Umbilical cord (tissue), 2 donors: ENCODE measurements around the gene SLC44A4. TPM values are rescaled to one million over a fixed set of nuclear protein-coding genes. Genes with fewer than 3 reads are reported as not detected.
A peak's percentile ranks its signal among the peaks of the same experiment; 100 is the strongest.
"Not testable (repeated sequence)": the region's sequence is repeated elsewhere in the genome, so short reads cannot be mapped to it uniquely, and the experiment has no call there.

Source experiments
- DNase-seq: peaks from one replicate; pipeline ENCODE4 v3.0.0-alpha.2; 2015; ENCODE audit warnings: low spot score
- total RNA-seq: library from RNA; depleted of rRNA; stranded (reverse); fragments of >200 nt; gene quantifications from one replicate; pipeline ENCODE4 v1.2.3, GENCODE V29; 2014; ENCODE audit warnings: low replicate concordance; ENCODE audit not compliant: insufficient read depth

SLC44A4 gene
- total RNA-seq, 1 donor from 2014 or later = 0.96 TPM

DNA sequence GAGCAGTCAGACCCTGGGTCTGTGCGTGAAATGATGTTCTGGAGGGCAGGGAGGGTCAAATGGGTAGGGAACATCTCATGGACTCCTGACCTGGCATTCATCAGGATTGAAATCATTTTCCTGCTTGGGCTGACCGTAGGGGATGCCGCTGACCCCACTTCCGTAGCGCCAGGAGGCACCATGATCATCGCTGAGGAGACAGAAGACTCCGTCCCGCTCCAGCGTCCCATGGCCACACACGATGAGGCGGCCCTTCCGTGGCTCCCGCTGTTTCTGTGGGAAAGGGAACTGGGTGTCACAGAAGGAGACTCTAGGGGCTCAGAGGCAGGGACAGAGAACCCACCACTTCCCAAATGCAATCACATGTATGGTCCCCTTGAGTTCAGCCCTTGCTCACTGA lies 18.4 kb downstream of the SLC44A4 start:
- no peak for DNase-seq

GRCh38 chr6:31859923-31860322 lies 18.9 kb downstream of the SLC44A4 start:
- DNase-seq = no peak

DNA sequence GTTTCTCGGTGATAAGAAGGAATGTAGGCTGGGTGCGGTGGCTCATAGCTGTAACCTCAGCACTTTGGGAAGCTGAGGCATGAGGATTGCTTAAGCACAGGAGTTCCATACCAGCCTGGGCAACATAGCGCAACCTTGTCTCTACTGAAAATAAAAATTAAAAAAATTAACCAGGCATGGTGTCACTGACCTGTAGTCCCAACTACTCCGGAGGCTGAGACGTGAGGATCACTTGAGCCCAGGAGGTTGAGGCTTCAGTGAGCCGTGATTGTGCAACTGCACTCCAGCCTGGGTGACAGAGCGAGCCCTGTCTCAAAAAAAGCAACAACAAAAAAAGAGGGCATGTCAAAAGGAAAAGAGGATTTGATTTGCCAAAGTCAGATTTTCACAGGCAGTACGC lies 20.1 kb downstream of the SLC44A4 start:
- no peak for DNase-seq

DNA sequence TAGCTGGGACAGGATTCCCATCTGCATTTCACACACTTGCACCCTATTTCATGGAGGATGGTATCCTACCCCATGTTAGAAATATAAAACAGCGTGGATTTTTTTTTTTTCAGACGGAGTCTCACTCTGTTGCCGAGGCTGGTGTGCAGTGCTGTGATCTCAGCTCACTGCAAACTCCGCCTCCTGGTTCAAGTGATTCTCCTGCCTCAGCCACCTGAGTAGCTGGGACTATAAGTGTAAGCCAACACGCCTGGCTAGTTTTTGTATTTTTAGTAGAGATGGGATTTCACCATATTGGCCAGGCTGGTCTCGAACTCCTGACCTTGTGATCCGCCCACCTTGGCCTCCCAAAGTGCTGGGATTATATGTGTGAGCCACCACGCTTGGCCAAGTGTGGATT lies 21.0 kb downstream of the SLC44A4 start:
- not testable (repeated sequence) for DNase-seq

GRCh38 chr6:31851980-31852718 lies 26.6 kb downstream of the SLC44A4 start:
- not testable (repeated sequence) for DNase-seq

DNA sequence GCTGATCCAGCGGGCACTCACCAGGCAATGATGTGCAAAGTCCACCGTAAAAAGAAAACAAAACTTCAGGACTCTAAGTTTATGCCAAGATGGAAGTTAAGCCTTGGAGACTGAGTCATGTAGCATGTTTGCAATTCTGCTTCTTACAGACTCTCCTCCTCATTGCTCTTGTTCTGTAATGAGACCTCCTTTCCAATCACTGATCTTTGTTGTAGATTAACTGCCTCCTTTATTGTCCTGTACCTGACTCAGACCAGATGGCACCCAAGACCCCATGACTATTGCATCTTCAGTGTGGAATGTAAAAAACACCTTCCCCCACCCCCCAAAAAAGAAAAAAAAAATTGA lies 27.3 kb downstream of the SLC44A4 start:
- DNase-seq = no peak

- no peak for DNase-seq
These were observed 27.9 kb downstream of the SLC44A4 start for GRCh38 chr6:31850765-31851484.

DNA sequence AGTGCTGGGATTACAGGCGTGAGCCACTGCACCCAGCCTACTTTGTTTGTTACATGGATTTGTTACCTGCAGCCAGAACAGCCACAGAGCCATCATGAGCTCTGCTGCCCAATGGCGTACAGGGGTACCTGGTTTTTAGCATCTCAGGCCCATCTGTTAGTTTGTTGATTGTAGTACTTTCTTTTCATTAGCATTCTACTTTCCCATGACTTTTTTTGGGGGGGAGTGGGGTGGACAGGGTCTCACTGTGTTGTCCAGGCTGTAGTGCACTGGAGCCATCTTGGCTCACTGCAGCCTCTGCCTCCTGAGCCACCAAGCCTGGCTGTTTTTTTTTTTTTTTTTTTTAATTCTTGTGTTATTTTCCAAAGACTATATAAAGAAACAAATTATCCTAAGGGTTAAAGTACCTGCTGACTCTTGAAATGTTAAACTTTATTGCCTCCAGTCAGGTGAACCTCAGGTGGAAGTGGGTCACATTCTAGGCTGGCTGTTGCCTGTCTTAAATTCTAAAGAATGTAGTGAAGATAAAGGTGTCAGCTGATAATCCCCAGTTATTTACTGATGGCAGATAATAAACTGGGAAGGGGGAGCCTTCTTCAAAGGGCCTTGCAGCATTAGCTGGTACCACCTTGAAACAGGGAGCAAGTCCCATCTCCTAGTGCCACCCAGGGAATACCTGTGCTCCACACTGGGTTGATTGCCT lies 31.4 kb downstream of the SLC44A4 start:
- no peak for DNase-seq

GRCh38 chr6:31844507-31844906 lies 34.3 kb downstream of the SLC44A4 start:
- DNase-seq = no peak

GRCh38 chr6:31842053-31842452 lies 36.7 kb downstream of the SLC44A4 start:
- no peak for DNase-seq

DNA sequence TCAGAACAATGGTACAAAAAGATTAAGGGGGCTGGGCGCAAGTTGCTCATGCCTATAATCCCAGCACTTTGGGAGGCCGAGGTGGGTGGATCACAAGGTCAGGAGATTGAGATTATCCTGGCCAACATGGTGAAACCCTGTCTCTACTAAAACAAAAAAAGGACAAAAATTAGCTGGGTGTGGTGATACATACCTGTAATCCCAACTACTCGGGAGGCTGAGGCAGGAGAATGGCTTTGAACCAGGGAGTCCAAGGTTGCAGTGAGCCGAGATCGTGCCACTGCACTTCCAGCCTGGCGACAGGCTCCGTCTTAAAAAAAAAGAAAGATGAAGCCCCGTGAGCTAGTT lies 39.0 kb downstream of the SLC44A4 start:
- DNase-seq = not testable (repeated sequence)

GRCh38 chr6:31838968-31839367 lies 39.8 kb downstream of the SLC44A4 start:
- no peak for DNase-seq

GRCh38 chr6:31838114-31838553 lies 40.7 kb downstream of the SLC44A4 start:
- not testable (repeated sequence) for DNase-seq

GRCh38 chr6:31837369-31838113 lies 41.3 kb downstream of the SLC44A4 start:
- no peak for DNase-seq

GRCh38 chr6:31836474-31837368 lies 42.1 kb downstream of the SLC44A4 start:
- no peak for DNase-seq

- no peak for DNase-seq
These were observed 42.7 kb downstream of the SLC44A4 start for GRCh38 chr6:31836047-31836473.

GRCh38 chr6:31834367-31835250 lies 44.2 kb downstream of the SLC44A4 start:
- DNase-seq = peak; percentile 92

DNA sequence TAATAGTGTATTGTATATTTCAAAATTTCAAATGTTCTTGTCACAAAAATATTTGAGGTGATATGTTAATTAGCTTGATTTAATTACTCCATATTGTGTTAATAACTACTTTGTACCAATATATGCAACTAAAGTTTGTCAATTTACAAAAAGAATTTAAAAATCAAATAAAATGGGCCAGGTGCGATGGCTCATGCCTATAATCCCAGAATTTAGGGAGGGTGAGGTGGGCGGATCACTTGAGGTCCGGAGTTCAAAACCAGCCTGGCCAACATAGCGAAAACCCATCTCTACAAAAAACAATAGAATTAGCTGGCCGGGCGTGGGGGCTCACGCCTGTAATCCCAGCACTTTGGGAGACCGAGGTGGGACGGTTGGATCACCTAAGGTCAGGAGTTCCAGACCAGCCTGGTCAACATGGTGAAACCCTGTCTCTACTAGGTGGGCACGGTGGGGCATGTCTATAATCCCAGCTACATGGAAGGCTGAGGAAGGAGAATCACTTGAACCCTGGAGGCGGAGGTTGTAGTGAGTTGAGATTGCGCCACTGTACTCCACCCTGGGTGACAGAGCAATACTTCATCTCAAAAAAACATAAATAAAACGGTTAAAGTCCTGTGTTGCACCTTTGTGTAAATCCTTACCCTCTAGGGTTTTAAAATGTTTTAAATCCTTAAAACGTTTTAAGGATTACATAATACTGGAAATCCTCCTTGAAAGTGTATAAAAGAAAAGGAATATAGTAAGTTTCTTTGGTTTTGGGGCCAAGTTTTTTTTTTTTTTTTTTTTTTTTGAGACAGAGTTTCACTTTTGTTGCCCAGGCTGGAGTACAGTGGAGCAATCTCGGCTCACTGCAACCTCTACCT lies 47.2 kb downstream of the SLC44A4 start:
- no peak for DNase-seq

DNA sequence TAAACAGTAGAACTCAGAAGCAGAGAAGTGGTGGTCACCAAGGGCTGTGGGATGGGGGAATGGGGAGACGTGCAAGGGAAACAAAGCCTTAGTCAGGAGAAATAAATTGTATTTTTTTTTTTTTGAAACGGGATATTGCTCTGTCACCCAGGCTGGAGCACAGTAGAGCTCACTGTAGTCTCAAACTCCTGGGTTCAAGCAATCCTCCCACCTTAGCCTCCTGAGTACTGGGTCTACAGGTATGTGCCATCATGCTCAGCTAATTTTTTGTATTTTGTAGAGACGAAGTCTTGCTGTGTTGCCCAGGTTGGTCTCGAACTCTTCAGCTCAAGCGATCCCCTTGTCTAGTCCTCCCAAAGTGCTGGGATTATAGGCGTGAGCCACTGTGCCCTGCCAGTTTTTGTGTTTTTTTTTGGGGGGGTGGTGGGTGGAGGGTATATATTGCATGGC lies 47.9 kb downstream of the SLC44A4 start:
- DNase-seq = no peak
